ENCODE data around the gene BHLHE23. TPM values are rescaled to one million over a fixed set of nuclear protein-coding genes. Genes with fewer than 3 reads are reported as not detected.

Gene BHLHE23
- total RNA-seq, 2 donors from 2014 or later = not detected

DNA sequence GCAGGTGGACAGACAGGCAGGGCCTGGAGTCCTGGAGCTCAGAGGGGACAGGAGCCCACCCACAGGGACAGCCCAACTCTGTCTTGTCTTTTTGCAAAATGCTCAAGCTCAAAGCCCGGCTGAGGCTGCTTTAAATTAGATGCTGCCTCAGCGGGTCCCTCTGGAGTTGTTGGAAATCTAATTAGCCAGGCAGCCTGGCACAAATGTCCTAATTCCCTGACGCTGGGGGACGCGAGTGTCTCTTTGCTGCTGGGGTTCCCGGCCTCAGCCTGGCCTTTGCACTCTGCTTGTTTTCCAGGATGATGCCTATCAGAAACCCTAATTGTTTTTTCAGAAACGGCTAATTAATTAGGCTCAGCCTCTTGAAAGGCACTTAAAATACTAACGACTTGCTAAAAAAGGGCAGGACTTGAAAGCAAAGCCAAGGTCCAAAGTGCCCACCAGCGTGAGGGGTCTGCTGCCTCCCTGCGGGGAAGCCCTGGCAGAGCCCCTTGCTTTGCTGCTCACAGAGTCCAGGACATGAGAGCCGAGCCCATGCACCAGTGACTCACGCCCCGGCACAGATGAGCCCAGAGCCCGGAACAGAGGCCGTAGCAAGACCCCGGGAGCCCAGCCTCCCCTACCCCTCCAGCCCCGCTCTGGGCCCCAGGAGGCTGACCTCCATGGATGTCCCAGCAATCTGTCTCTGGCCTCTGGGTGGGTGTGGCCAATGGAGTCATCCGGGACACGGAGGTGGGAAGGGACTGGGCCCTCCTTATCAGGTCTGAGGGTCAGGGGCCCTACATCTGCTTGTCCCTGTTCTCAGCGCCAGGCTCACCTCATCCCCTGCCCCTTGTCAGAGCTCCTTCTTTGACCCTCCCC lies 46.0 kb upstream of the BHLHE23 start:
- intact Hi-C loops (cut with DNase I) = no loop called here
- Histone ChIP-seq H3K4me3 (no peak overlapping the region), H3K27me3 (no peaks in the 10 kb centered on the region), H3K9me3 (no peaks in the 10 kb centered on the region), H3K4me1 (no peaks in the 10 kb centered on the region), H3K9ac (ENCODE audit: low read depth in 2 of 2, low read length in 2 of 2) (no peak overlapping the region), H3K36me3 (no peaks in the 10 kb centered on the region), H3K27ac (no peak overlapping the region)
- no peak for DNase-seq
- TF ChIP-seq, protein P1, sequence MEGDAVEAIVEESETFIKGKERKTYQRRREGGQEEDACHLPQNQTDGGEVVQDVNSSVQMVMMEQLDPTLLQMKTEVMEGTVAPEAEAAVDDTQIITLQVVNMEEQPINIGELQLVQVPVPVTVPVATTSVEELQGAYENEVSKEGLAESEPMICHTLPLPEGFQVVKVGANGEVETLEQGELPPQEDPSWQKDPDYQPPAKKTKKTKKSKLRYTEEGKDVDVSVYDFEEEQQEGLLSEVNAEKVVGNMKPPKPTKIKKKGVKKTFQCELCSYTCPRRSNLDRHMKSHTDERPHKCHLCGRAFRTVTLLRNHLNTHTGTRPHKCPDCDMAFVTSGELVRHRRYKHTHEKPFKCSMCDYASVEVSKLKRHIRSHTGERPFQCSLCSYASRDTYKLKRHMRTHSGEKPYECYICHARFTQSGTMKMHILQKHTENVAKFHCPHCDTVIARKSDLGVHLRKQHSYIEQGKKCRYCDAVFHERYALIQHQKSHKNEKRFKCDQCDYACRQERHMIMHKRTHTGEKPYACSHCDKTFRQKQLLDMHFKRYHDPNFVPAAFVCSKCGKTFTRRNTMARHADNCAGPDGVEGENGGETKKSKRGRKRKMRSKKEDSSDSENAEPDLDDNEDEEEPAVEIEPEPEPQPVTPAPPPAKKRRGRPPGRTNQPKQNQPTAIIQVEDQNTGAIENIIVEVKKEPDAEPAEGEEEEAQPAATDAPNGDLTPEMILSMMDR (IDR thresholded peaks at IDR 0.05) = no peak

GRCh38 chr20:63051911-63052310 lies 45.1 kb upstream of the BHLHE23 start:
- DNase-seq = no peak
- H3K4me1 ChIP-seq = no peaks in the 10 kb centered on the region
- intact Hi-C loops (cut with DNase I) = no loop called here
- H3K36me3 ChIP-seq = no peaks in the 10 kb centered on the region
- TF ChIP-seq, protein P1 (IDR thresholded peaks at IDR 0.05) = no peak
- H3K9ac ChIP-seq (ENCODE audit: low read depth in 2 of 2, low read length in 2 of 2) = no peak overlapping the region
- H3K27ac ChIP-seq = no peak overlapping the region
- no peaks in the 10 kb centered on the region for H3K27me3 ChIP-seq
- no peaks in the 10 kb centered on the region for H3K9me3 ChIP-seq
- no peak overlapping the region for H3K4me3 ChIP-seq

- Histone ChIP-seq H3K4me3 (no peak overlapping the region), H3K27ac (no peak overlapping the region), H3K9ac (ENCODE audit: low read depth in 2 of 2, low read length in 2 of 2) (no peak overlapping the region), H3K4me1 (no peaks in the 10 kb centered on the region), H3K36me3 (no peaks in the 10 kb centered on the region), H3K9me3 (no peaks in the 10 kb centered on the region), H3K27me3 (no peaks in the 10 kb centered on the region)
- DNase-seq = no peak
- TF ChIP-seq, protein P1 (IDR thresholded peaks at IDR 0.05) = no peak
- intact Hi-C loops (cut with DNase I) = no loop called here
These were observed 44.6 kb upstream of the BHLHE23 start for GRCh38 chr20:63051186-63051860.

DNA sequence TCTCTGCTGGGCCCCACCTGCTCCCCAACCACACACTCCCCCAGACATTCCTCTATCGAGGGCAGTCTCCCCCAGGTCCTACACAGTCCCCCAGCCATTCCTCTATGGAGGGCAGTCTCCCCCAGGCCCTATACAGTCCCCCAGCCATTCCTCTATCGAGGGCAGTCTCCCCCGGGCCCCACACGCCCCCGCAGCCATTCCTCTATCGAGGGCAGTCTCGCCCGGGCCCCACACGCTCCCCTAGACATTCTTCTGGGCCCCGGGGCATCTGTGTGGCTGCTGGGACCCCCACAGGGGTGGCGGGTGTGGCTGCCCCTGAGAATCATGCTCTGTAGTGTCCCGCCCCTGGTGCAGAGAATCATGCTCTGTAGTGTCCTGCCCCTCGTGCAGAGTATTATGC lies 43.6 kb upstream of the BHLHE23 start:
- intact Hi-C loops (cut with DNase I) = no loop called here
- Histone ChIP-seq H3K36me3 (no peaks in the 10 kb centered on the region), H3K4me3 (no peak overlapping the region), H3K9me3 (no peaks in the 10 kb centered on the region), H3K4me1 (no peaks in the 10 kb centered on the region), H3K27me3 (no peaks in the 10 kb centered on the region), H3K9ac (ENCODE audit: low read depth in 2 of 2, low read length in 2 of 2) (no peak overlapping the region), H3K27ac (no peak overlapping the region)
- DNase-seq = no peak
- TF ChIP-seq, protein P1 (IDR thresholded peaks at IDR 0.05) = no peak

GRCh38 chr20:63049561-63050221 lies 42.9 kb upstream of the BHLHE23 start:
- H3K27ac ChIP-seq = no peak overlapping the region
- no peaks in the 10 kb centered on the region for H3K27me3 ChIP-seq
- H3K36me3 ChIP-seq = no peaks in the 10 kb centered on the region
- H3K9ac ChIP-seq (ENCODE audit: low read depth in 2 of 2, low read length in 2 of 2) = no peak overlapping the region
- intact Hi-C loops (cut with DNase I) = no loop called here
- no peaks in the 10 kb centered on the region for H3K4me1 ChIP-seq
- no peaks in the 10 kb centered on the region for H3K9me3 ChIP-seq
- TF ChIP-seq, protein P1 (IDR thresholded peaks at IDR 0.05) = no peak
- no peak overlapping the region for H3K4me3 ChIP-seq
- no peak for DNase-seq
